Suprapubic skin (tissue), 4 donors: ENCODE data around the gene AMPD3. TPM values are rescaled to one million over a fixed set of nuclear protein-coding genes. Genes with fewer than 3 reads are reported as not detected.

ENCODE experiments used
- DNase-seq, 2 donors: peaks; one replicate each; pipeline ENCODE4 v3.0.0-alpha.2; 2019; ENCODE audit warnings: low spot score in 2 of 2
- H3K27ac ChIP-seq: fragments of 200-600 bp; sonication (generic); one replicate; pipeline ENCODE4 v1.5.1; 2019
- H3K27me3 ChIP-seq: fragments of 200-600 bp; sonication (generic); one replicate; pipeline ENCODE4 v1.5.1; 2019
- H3K36me3 ChIP-seq: fragments of 200-600 bp; sonication (generic); one replicate; pipeline ENCODE4 v1.5.1; 2019
- H3K4me1 ChIP-seq: fragments of 200-600 bp; sonication (generic); one replicate; pipeline ENCODE4 v1.5.1; 2019
- H3K4me3 ChIP-seq: fragments of 200-600 bp; sonication (generic); one replicate; pipeline ENCODE4 v1.5.1; 2019; ENCODE audit warnings: mild to moderate bottlenecking
- H3K9me3 ChIP-seq: fragments of 200-600 bp; sonication (generic); one replicate; pipeline ENCODE4 v1.5.1; 2019
- EP300 ChIP-seq: sonication (generic); formaldehyde crosslinking; IDR thresholded peaks from one replicate; pipeline ENCODE4 v1.6.1; 2017; ENCODE audit warnings: antibody characterized with exemption
- POLR2A ChIP-seq, 2 donors: fragments of 450-650 bp; IDR thresholded peaks; one replicate each; pipeline ENCODE4 v1.6.1; 2017; ENCODE audit warnings: antibody characterized with exemption in 2 of 2, mild to moderate bottlenecking in 2 of 2, moderate library complexity in 2 of 2
- POLR2AphosphoS5 ChIP-seq, 3 donors: sonication (generic); formaldehyde crosslinking; IDR thresholded peaks; one replicate each; pipeline ENCODE4 v1.6.1; 2017; ENCODE audit warnings: antibody characterized with exemption in 3 of 3
- WGBS: methylation state at CpG from one replicate; pipeline ENCODE4 v1.1.5; 2018; 5-methylcytosine and 5-hydroxymethylcytosine counted together
- total RNA-seq, 4 donors: library from RNA; depleted of rRNA; stranded (reverse); fragments of >200 nt; gene quantifications; one replicate each; pipeline ENCODE4 v1.1.0, GENCODE V29; 2016
- TF ChIP-seq, protein P1 (sequence below), 2 donors: fragments of 200-600 bp in 1 of 2; fragments of 450-650 bp in 1 of 2; sonication (generic) in 1 of 2; IDR thresholded peaks; one replicate each; pipeline ENCODE4 v1.5.1; 2016 to 2019; ENCODE audit warnings: antibody characterized with exemption in 2 of 2, mild to moderate bottlenecking in 1 of 2, moderate library complexity in 1 of 2

AMPD3 gene
- total RNA-seq, 4 donors from 2014 or later = 23.5 to 51.7 (median 27.4) TPM

DNA sequence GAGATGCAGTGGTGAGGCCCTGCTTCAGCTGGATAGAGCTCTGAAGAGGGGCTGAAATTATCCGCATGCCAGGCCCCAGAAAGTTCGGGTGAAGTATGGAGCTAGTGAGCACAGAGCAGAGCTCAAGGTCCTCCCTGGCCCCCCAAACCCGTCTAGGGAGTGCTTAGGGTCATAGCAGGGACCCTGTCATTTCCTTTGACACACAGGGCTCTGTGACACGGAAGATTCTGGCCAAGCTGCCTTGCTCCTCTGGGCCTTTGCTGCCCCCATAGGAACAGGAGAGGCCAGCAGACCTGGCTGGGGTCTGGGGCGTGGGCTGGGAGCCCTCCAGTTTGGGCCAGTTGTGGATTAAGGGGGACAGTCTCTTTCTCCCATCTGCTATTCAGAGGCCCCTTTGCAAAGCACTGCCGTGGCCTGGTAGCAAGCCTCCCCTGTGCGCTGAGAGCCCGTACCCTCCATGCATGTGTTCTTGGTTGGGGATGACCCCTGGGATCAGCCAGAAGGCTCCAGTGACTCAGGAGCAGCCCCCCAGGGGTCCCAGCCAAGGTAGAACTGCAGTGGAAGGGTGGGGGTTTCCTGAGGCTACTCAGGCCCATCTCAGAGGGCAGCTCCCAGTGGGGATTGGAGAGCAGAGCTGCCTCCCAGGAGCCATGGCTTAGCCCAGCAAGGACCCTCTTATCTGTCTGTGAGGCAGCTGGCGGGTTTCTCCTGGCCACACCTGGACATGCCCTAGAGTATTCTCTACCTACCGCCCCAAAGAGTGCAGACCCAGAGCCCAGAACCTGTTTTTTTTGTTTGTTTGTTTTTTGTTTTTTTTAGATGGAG, 43.6 kb downstream of the AMPD3 start:
- Histone ChIP-seq H3K4me3 (no peak overlapping the region), H3K27ac (peak overlapping the region; percentile 14), H3K27me3 (no peaks in the 10 kb centered on the region), H3K36me3 (peaks cover 24% of the 10 kb centered on the region), H3K9me3 (no peaks in the 10 kb centered on the region), H3K4me1 (peaks cover 21% of the 10 kb centered on the region)
- TF ChIP-seq POLR2A (IDR thresholded peaks at IDR 0.05) (no peak), POLR2AphosphoS5 (IDR thresholded peaks at IDR 0.05) (no peak), EP300 (no peak)
- TF ChIP-seq, protein P1, sequence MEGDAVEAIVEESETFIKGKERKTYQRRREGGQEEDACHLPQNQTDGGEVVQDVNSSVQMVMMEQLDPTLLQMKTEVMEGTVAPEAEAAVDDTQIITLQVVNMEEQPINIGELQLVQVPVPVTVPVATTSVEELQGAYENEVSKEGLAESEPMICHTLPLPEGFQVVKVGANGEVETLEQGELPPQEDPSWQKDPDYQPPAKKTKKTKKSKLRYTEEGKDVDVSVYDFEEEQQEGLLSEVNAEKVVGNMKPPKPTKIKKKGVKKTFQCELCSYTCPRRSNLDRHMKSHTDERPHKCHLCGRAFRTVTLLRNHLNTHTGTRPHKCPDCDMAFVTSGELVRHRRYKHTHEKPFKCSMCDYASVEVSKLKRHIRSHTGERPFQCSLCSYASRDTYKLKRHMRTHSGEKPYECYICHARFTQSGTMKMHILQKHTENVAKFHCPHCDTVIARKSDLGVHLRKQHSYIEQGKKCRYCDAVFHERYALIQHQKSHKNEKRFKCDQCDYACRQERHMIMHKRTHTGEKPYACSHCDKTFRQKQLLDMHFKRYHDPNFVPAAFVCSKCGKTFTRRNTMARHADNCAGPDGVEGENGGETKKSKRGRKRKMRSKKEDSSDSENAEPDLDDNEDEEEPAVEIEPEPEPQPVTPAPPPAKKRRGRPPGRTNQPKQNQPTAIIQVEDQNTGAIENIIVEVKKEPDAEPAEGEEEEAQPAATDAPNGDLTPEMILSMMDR (IDR thresholded peaks at IDR 0.05) = no peak
- peak in 1 of 2 donors; percentile 67 for DNase-seq
- 88% methylated on average over 9 of the region's 10 CpGs for WGBS

DNA sequence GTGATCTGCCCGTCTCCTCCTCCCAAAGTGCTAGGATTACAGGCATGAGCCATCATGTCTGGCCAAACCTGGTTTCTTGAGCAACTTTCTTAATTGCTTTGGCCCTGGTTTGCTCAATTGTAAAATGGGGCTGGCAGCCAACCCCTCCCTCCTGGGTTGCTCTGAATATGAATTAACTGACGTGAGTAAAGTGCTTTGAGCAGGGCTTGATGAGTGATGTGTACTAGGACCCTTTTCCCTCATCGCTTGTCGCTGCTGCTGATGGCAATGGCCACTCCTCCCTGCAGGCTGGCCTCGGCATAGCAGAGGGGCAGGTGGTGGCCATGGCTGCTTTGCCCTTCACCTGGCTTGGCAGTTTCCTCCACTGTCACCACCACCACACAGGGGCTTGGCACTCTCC, 44.4 kb downstream of the AMPD3 start:
- Histone ChIP-seq H3K36me3 (peaks cover 27% of the 10 kb centered on the region), H3K4me3 (no peak overlapping the region), H3K27me3 (no peaks in the 10 kb centered on the region), H3K27ac (no peak overlapping the region), H3K9me3 (no peaks in the 10 kb centered on the region), H3K4me1 (peaks cover 21% of the 10 kb centered on the region)
- WGBS = 69% methylated on average over 5 of the region's 5 CpGs
- DNase-seq = peak in 1 of 2 donors; percentile 59
- TF ChIP-seq EP300 = no peak
- no peak for TF ChIP-seq POLR2AphosphoS5 (IDR thresholded peaks at IDR 0.05)
- no peak for TF ChIP-seq POLR2A (IDR thresholded peaks at IDR 0.05)
- TF ChIP-seq, protein P1 (IDR thresholded peaks at IDR 0.05) = no peak

DNA sequence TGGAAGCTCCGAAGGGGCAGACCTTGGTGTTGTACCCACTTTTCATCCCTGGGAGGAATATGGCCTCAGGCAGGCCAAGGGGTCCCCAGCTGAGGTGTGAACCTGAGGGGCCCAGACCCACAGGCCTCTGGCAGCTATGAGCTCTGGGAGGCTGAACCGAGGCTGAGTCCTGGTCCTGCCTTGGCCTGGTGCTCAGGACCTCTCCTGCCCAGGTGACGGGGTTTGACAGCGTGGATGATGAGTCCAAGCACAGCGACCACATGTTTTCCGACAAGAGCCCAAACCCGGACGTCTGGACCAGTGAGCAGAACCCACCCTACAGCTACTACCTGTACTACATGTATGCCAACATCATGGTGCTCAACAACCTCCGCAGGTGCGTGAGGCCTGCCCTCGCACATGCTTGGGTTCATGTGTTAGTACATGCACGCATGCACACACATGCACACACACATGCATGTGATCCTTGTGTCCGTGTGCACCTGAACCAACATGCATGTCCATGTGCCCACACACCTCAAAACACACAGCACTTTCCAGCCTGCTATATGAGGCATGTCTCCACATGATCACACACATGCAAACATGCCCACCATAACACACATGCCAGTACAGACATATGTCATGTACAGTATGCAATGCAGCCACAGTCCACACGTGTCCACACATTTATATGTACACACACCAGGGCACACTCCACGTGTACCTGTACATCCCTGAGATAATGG, 45.0 kb downstream of the AMPD3 start:
- Histone ChIP-seq H3K4me1 (peaks cover 21% of the 10 kb centered on the region), H3K36me3 (peaks cover 27% of the 10 kb centered on the region), H3K9me3 (no peaks in the 10 kb centered on the region), H3K27me3 (no peaks in the 10 kb centered on the region), H3K27ac (no peak overlapping the region), H3K4me3 (no peak overlapping the region)
- no peak for TF ChIP-seq POLR2AphosphoS5 (IDR thresholded peaks at IDR 0.05)
- no peak for TF ChIP-seq POLR2A (IDR thresholded peaks at IDR 0.05)
- TF ChIP-seq, protein P1 (IDR thresholded peaks at IDR 0.05) = no peak
- no peak for TF ChIP-seq EP300
- DNase-seq = peak in 1 of 2 donors; percentile 69
- 74% methylated on average over 9 of the region's 15 CpGs for WGBS

DNA sequence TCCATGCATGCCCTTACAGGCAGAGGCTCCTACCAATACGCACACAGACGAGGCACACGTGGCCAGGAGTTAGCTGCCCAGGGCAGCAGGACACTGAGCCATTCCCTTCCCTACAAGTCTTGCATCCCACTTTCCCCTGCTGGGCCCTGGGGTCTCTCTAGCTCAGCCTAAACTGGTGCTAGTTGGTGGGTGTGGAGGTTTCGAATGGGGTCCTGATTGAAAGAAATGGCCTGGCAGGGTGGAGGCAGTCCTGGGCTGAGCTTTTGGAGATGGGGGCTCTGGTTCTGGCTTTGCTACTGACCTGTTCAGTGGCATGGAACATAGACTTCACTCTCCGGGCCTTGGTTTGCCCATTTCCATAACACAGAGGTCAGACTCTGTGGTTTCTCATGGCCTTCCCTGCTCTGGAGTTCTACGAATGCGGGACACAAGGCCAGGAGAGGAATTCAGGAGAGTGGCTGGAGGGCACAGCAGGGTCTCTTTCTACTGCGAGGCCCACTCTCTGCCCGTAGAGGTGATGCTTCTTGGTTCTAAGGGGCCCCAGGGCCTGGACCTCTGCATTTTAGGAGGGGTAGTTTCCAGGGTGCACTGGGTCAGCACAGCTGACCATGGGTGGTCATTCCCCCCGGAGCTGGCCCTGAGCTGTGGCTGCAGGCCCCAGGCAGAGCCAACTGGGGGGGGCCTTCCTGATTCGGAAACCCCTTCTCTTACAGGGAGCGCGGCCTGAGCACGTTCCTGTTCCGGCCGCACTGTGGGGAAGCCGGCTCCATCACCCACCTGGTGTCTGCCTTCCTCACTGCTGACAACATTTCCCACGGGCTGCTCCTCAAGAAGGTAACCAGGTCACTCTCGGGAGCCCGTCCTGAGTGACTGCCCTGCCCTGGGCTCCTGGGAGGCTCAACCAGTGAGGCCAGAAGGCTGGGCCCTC, 46.0 kb downstream of the AMPD3 start:
- Histone ChIP-seq H3K9me3 (no peaks in the 10 kb centered on the region), H3K4me3 (no peak overlapping the region), H3K4me1 (peaks cover 28% of the 10 kb centered on the region), H3K27me3 (no peaks in the 10 kb centered on the region), H3K27ac (no peak overlapping the region), H3K36me3 (peaks cover 26% of the 10 kb centered on the region)
- no peak for TF ChIP-seq POLR2AphosphoS5 (IDR thresholded peaks at IDR 0.05)
- TF ChIP-seq, protein P1 (IDR thresholded peaks at IDR 0.05) = no peak
- no peak for TF ChIP-seq EP300
- no peak for TF ChIP-seq POLR2A (IDR thresholded peaks at IDR 0.05)
- WGBS = 86% methylated on average over 20 of the region's 20 CpGs
- DNase-seq = peak in 1 of 2 donors; percentile 65
